Dedifferentiated amniotic fluid mesenchymal stem cell (primary cell): ENCODE data around the gene NDRG2.

Experiments used
- DNase-seq: peaks from one replicate; pipeline ENCODE4 v3.0.0-alpha.2; 2016; ENCODE audit errors: extremely low spot score

The NDRG2 gene

GRCh38 chr14:21024585-21025370, at the start of gene NDRG2:
NDRG2 (minus strand) TSS chr14:21025061; CDS start chr14:21023315, 1,746 bp downstream.
- no peak for DNase-seq

- no peak for DNase-seq
These were observed 49.1 kb upstream of the NDRG2 start for GRCh38 chr14:21073921-21074320.

GRCh38 chr14:21072781-21073339, 48.0 kb upstream of the NDRG2 start:
- DNase-seq, result no peak

GRCh38 chr14:21072031-21072473, 47.2 kb upstream of the NDRG2 start:
- DNase-seq, result peak; percentile 78

- DNase-seq, result peak; percentile 95
These were observed 46.6 kb upstream of the NDRG2 start for GRCh38 chr14:21071225-21072030.

GRCh38 chr14:21070610-21071224, 45.9 kb upstream of the NDRG2 start:
- DNase-seq, result peak; percentile 18

GRCh38 chr14:21070083-21070609, 45.3 kb upstream of the NDRG2 start, which contains the start of gene ARHGEF40:
ARHGEF40 (plus strand) TSS chr14:21070304; CDS start chr14:21070397, 93 bp downstream.
- DNase-seq, result no peak

GRCh38 chr14:21069388-21070082, 44.7 kb upstream of the NDRG2 start:
- DNase-seq, result no peak

- DNase-seq, result peak; percentile 47
These were observed 43.9 kb upstream of the NDRG2 start for GRCh38 chr14:21068521-21069387.

GRCh38 chr14:21066882-21067502, 42.1 kb upstream of the NDRG2 start:
- DNase-seq, result no peak

- DNase-seq, result peak; percentile 30
These were observed 38.6 kb upstream of the NDRG2 start for GRCh38 chr14:21063479-21063878.

- DNase-seq, result no peak
These were observed 36.4 kb upstream of the NDRG2 start for GRCh38 chr14:21061347-21061668.

- no peak for DNase-seq
These were observed 35.9 kb upstream of the NDRG2 start for GRCh38 chr14:21060614-21061346.

GRCh38 chr14:21059842-21060613, 35.2 kb upstream of the NDRG2 start:
- DNase-seq, result no peak

GRCh38 chr14:21058903-21059302, 34.0 kb upstream of the NDRG2 start:
- no peak for DNase-seq

- no peak for DNase-seq
These were observed 33.2 kb upstream of the NDRG2 start, which contains the start of gene RNASE8 for GRCh38 chr14:21057803-21058675. RNASE8 (plus strand) TSS chr14:21057822; CDS start chr14:21057893, 71 bp downstream.

GRCh38 chr14:21056520-21057163, 31.8 kb upstream of the NDRG2 start:
- DNase-seq, result no peak
